HG03571 (cell line): ENCODE measurements around the gene PANX1.

ENCODE experiments used
- ATAC-seq: cut with Tn5 transposase; IDR thresholded peaks from one replicate; pipeline ENCODE4 v1.9.1; 2021; ENCODE audit not compliant: unreplicated experiment

Gene PANX1

DNA sequence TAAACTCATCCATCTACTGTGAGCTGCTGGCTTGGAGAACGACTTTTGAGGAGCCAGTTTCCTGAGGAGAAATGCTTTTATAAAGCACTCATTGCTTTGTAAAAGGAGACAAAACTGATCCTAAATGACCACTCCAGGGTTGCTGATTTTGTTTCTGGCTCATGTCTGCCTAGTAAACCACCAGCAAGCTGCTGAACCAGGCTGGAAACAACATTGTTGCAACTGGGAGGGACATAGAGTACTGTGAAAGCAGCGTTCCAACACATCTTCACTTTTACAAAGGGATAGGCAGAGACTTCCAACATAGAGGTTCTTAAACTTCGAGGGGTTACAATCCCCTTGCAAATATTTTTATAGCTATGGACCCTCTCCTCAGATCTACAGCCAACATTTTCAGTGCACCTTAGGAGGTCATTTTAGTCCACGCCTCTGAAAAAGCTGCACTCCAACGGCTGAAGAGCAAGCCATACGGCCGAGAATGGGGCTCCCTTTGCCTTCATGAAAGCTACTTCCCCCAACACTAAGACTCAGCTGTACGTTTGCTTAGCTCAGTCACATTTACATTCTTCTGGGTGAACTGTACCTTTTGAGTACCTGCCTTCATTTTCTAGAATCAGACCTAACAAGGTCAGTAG, 54.7 kb downstream of the PANX1 start:
- no peak for ATAC-seq

DNA sequence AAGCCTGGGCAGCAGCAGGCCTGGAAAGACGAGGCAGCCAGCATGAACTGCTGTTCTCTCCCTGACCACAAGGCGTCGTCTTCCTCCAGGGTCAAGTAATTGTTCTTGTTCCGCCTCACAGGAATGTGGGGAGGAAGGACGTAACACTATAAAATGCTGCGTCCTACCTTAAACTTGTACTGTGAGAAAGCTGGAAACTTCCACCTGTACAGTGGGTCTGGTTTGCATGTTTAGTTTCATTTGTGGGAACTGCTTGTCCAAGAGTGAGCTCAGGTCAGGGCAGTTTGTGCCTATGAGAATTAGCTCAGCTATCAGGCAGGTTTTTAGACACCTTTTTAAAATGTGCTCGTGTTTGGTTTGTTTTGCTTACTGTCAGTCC, 55.2 kb downstream of the PANX1 start:
- ATAC-seq, result no peak

DNA sequence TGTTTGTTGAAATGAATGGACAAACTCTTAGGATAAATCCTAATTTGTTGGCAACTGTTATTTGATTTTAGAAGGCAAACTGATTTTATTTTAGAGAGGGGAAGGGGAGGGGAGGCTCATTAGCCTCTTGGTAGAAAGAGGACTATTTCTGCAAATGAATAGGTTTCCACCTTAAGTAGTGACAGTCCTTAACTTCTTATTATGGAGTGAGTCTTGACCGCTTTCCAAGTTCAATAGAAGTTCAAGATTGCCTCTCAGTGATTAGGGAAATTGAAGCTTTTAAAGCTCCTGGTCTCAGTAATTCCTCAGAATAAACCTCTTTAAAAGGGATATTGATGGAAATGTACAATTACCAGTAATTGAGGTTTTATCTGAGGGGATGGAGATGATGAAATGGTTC, 55.7 kb downstream of the PANX1 start:
- no peak for ATAC-seq

DNA sequence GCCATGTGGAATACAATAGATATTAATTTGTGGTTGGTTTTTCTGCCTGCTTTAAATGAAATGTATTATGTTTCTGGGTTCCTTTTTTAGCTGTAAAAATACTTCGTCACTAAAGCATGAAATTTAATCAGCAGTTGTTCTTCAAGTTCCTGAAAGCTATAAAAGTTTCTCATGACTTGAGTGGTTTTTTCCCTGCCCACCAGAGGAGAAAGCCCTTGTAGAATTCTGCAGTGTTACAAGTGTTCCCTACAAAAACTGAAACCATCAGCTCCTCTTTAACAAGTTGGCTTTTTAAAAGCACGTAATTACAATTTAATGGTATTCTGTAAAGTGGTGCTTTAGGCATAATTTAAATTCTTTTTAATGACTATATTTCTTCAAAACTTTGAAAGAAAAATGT, 56.2 kb downstream of the PANX1 start:
- ATAC-seq, result no peak

DNA sequence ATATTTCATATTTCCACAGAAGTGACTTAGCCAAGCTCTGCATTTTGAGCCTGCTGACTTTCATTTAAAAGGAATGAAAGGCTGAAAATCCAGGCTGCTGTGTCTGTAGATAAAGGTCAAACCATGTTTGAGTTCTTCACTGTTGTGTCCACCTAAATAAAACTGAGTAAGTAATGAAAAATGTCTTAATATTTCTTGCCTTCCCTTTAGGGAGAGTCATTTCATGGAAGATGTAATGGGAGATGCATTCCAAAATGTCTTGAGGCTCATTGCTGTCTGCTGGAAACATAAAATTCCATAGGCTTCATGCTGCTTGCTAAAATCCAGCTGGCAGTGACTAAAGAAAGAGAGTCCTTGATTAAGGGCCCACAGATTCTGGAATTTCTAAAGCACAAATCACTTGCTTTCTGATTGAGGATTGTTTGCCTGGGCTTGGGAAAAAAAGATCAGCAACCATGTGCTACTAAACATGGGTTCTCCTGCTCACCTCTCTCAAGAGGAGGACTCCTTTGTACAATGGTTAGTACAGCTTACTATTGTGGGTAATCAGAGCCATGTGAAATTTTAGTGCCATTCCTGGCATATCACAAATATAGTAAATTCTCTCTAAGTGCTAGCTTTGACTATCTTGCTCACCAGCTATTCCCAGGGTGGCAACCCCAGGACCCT, 56.9 kb downstream of the PANX1 start:
- no peak for ATAC-seq

DNA sequence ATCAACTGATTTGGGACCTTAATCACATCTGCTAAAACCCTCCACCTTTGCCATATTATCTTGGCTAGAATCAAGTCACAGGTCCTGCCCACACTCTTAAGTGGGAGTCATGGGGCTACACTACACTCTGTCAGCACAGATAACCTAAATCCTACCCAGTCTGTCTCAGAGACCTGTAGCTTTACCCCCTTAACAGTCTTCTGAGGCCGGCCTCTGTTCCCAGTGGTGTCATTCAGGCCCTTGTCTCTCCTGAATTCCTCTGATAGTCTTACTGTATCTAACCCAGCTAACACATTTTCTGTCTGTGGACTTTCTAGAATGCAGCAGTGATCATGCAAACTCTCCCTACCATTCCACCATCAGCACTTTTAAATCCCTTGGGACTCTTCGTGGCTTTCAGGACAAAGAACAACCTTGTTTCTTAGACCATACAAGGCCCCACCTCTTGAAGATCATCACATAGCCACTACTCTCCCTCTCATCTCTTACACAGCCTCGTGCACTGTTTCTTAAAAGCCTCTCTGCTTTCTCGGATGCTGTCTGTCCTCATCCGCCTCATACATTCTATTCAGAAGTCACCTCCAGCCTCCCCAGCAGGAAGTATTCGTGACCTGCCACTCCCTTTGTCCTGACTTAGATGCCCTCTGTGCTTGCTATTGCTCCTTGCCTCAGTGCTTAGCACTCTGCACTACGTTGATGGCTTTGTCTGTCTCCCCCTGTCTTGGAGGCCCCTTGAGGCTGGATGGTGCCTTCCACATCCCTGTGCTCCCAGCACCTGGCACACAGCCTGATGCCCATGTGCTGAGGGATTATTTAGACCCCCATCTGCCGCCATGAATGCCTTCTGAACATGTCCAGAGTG, 57.9 kb downstream of the PANX1 start:
- ATAC-seq, result no peak

DNA sequence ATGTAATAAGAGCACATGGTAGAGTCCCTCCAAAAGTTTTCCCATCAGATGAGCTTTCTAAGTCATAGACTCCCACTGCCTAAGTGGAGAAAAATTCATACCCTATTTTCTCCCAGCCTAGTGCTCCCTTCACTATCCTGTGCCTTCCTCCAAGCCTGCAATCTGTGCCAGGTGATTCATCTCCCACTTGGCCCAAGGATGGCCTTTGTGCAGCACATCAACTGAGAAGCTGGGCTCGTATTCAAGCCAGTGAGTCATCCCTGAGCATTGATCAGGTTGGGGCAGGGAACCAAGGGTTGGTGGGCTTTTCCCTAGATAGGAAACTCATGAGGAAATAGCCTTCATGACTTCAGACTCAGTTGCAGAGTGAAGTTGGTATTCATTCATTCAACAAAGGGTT, 64.6 kb downstream of the PANX1 start:
- no peak for ATAC-seq

DNA sequence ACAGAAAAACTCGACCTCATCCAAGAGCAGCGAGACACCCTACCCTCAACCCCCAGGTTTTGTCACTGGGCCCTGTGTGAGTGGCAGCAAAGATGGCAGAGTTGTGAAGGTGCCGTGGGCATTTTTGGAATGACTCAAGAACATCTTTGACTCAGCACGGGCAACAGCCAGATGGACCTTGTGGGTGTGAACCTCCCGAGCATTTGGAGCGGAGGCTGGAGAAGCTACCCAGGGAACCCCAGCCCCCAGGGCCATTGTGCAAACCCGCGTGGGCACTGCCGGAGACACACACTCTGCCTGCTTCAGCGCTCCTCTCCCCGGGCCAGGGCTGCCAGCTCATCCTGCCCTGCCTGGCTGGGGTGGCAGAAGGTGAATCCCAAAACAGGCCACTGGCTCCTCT, 66.1 kb downstream of the PANX1 start:
- ATAC-seq, result no peak

DNA sequence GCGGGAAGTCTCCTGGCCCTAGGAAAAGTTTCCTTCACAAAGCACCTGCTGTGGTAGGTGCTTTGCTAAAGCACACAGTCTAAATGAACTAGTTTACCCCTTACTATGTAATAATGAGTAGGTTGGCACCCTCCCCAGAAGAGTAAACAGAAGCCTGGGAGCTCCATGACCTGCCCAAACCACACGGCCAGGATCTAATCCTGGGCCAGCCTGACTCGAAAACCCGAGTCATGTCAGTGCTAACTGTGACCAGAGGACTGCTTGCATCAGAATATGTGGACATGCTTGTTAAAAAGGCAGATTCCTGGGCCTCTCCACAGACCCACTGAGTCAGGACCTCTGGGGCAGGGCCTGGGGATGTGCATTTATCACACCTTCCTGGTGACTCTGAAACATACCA, 67.7 kb downstream of the PANX1 start:
- ATAC-seq, result no peak

DNA sequence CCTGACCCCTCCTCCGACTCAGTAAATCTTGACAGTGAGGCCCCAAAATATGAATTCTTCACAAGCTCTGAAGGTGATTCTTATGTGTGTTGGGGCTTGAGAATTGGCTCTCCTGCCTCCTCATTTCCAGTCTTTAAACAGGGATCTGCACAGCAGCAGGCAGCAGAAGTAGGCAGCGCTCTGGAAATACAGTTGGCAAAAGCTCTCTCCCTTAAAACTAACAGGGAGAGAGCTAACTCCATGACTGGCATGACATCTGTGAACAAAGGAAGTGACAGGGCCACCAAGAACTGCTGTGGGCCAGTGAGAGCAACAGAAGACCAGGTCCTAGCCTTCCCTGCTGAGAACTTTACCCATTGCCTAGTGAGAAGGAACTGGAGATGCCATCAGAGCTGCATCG, 70.1 kb downstream of the PANX1 start:
- ATAC-seq, result no peak

DNA sequence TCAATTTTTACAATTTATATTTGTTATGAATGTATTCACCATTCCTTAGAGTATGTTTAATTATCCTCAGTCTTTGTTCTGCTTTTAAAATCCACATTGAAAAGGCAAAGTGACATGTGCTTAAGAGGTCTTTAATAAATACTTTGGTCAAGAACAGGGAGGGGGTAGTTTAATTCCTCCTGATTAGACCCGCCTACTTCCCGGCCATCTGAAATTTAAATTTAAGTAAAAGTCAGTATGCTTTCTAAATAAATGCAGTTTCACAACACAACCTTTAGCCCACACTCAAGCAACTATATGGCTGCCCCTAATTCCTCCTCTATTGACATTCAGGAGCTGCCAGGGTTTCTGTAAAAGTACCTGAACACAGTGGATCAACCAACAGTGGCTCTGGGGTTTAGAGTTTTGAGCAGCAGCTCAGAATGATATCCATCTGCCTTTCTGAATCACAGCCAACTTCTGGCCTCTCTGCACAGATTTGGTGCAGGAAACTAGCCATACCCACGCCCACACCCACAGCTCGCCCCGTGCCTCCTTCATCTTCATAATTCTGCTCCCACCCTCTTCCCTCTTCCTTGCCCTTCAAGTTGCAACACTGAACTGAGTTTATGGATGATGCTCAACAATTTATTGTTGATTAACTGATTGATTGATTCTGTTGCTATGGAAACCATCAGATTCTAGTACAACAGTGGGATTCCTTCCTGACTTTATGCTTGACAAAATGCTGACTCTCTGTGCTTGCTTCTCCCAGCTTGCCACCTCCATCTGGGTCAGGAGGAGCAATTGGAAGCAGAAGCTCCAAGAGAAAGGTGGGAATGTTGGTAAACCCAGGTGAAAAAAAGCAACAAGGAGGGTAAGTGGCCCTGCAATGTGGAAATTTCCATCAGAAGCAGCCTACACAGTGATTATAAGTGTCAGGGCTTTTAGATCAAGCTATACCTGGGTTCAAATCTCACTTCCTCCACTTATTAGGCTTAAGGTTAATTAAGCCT, 70.8 kb downstream of the PANX1 start:
- no peak for ATAC-seq

DNA sequence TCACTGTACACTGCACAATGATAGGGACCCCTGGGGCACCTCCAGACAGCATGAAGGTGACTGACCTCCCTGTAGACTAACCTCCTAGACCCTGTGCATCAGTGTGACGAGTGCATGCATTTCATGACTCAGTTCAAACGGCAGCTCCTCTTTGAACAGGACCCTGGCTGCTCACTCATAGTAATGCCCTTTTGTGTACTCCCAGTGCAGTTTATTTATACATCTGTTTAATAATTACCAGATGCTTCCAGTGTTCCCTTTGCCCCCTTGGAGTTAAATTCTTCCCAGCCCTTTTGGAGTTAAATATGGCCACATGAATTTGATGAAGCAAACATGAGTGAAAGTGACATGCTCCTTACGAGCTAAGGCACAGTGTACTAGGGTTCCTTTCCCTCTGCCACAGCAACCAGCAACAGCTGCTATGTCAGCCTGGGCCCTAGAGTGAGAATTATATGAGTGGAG, 72.4 kb downstream of the PANX1 start:
- no peak for ATAC-seq

DNA sequence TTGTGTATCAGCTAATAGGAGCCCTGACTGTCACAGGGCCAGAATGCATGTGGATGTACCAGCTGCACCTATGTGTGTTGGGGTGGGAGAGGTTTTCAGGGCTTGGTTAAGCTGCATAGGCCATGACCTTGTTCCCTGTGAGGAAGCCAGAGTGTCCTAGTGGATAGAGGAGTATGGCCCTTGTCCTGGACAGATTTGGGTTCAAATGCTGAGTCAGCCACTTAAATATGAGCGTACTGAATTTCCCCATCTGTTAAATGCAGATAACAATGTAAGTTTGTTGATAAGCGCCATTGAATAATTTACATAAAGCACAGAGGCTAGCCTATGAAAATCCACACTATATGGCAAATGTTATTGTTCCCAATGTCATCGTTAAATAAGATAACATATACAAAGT, 74.4 kb downstream of the PANX1 start:
- ATAC-seq, result no peak

DNA sequence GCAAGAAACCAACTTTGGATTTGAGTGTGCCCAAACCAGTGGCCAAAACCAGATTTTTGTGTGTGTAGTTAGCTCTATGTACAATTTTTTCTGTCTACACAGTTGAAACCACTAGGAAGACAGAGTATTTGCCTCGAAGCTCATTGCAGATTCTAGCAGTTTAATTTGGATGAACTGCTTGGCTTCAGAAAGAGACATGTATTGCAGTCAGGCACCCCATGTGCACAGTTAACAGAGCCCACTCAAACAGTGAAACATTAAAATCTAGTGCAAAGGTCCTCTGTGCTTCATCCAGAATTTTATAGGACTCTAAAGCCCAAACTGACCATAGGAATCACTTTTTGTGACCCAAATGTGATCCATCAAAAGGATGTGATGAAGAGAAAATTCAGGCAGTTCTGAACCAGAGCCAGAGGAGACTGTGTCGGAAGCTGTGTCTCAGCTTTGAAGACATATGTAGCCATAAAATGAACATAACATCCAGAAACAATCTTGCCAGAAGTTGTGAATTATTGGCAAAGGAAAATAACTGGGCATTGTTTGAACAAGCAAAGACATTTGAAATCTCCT, 82.7 kb downstream of the PANX1 start:
- no peak for ATAC-seq

DNA sequence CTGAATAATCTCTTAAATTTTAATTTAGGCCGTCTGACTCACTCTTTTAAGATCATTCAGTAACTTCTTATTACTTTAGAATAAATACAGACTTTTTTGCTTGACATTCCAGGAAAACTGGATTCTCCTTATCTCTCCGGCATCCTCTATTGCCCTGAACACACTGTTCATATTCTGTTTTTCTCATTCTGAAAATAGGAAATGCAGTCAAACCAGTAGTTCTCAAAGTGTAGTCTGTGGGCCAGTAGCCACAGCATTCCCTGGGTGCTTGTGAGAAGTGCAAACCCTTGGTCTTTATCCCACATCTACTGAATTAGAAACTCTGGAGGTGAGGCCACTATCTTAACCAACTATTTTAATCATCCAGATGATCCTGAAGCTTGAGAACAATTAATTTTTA, 84.3 kb downstream of the PANX1 start:
- no peak for ATAC-seq

DNA sequence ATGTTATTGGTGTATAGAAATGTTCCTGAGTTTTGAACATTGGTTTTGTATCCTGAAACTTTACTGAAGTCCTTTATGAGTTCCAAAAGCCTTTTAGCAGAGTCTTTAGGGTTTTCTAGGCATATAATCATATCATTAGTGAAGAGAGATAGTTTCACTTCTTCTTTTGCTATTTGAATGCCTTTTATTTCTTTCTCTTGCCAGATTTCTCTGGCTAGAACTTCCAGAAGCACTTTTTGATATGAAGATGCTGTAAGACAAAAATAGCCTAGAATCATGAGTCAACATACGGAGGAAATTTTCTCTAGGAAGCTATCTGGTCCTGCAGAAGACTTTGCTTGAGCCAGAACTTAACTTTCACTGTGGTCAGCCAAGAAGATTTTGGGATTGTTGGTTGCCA, 89.1 kb downstream of the PANX1 start:
- ATAC-seq, result no peak

DNA sequence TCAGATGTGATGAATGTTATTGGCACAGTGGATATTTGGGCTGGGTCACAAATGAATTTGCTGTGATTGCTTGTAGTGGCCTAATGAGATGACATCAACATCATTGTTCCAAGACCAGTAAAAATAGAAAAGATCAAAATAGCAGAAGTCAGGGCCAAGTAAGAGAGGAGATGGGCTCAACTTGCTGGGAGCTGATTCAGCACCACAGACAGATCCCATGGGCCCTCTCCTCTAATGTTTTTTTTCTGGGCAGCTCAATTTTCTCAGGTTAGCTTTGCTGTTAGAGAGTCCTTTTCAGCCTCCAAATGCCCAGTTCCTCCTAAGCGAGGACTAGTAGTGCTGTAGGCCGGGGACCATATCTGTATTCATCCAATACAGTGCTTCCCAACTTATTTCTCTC, 89.7 kb downstream of the PANX1 start:
- no peak for ATAC-seq

DNA sequence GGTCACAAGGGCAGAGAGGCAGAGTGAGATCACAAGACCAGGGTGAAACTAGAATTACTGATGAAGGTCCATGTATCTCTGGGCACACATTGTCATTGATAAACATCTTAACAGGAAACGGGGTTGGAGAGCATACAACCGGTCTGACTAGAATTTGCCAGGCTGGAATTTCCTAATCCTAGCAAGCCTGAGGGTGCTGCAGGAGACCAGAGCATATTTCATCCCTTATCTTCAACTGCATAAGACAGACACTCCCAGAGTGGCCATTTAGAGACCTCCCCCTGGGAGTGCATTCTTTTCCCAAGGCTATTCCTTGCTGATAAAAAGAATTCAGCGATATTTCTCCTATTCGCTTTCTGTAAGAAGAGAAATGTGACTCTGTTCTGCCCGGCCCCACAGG, 91.1 kb downstream of the PANX1 start:
- no peak for ATAC-seq

DNA sequence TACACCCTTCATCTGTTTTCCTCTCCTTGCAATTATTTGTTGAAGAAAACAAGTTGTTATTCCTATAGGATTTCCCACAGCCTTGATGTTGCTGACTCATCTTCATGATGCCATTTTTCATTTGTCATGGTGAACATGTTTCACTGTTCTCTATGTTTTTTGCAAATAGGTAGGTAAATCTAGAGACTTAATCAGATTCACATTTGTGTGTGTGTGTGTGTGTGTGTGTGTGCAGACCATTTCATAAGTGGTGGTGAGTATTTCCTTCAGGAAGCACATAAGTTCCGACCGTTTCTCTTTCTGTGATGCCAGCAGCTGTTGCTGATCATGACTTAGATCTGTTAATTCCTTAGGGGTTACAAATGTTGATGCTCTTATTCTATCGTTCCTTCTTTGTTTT, 95.4 kb downstream of the PANX1 start:
- ATAC-seq, result no peak
